Measurements from ENCODE around the gene MICAL3.

DNA sequence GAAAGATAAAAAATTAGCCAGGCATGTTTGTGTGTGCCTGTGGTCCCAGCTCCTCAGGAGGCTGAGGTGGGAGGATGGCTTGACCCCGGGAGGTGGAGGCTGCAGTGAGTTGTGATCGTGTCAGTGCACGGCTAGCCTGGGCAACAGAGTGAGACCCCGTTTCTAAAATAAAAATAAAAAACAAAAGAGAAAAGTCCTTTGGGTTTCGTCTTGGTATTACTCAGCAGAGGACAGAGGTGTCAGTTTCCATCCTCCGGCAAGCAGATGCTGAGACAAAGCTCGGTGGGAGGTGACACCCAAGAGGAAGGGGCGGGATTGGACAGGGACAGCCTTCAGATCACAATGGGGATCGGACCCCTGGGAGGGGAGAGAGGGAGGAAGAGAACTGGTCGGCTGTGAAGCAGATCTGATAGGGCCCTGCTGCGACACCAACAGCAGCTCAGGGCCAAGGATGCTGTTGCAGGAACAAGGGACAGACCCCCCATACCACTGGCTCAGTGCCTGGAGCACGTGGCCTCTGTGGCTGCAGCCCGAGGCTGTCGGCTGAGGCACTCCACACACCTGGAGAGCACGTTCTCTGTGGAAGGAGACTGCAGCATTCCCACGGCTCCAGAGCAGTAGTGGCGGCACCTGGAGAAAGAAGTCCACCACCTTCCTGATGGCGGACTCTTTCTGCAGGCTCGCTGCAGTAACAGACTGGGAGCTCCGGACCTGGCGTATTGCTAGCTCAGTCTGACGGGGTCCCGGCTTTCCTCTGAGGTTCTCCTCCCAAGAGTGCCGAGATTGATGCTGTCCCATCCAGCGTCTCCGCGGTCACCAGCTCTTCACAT, 244.9 kb downstream of the MICAL3 start:
- no peak for TF ChIP-seq ZNF274 (IDR thresholded peaks at IDR 0.05; ENCODE audit: low read depth, low read length)
- no peak for TF ChIP-seq SUZ12 (IDR thresholded peaks at IDR 0.05; ENCODE audit: extremely low read depth, insufficient read depth, insufficient read length)

All from NT2/D1 (cell line).